ENCODE data around the gene STX18. TPM values are rescaled to one million over a fixed set of nuclear protein-coding genes. Genes with fewer than 3 reads are reported as not detected.
"Not testable (repeated sequence)": the region's sequence is repeated elsewhere in the genome, so short reads cannot be mapped to it uniquely, and the experiment has no call there.

The STX18 gene
- total and polyA plus RNA-seq, 2 experiments from 2014 or later: 15.9 to 18.1 TPM

GRCh38 chr4:4566359-4566758, 24.5 kb upstream of the STX18 start:
- H3K4me2 ChIP-seq; H3F3A ChIP-seq (replicated peaks; ENCODE audit: low read depth); H3K4me3 ChIP-seq; H3K9me2 ChIP-seq (ENCODE audit: insufficient read depth); H3K27ac ChIP-seq (ENCODE audit: low read depth); DNase-seq (ENCODE audit: low spot score); H2AFZ ChIP-seq; H3K79me2 ChIP-seq (replicated peaks; ENCODE audit: insufficient read depth); H3K4me1 Mint-ChIP-seq; H3K27me3 ChIP-seq (ENCODE audit: insufficient read depth); H3K4me3 Mint-ChIP-seq; H3K27me3 Mint-ChIP-seq (ENCODE audit: insufficient read depth, low read depth, poor library complexity); H3K27ac Mint-ChIP-seq; H3K36me3 ChIP-seq (ENCODE audit: insufficient read depth); H3K4me1 ChIP-seq (ENCODE audit: insufficient read depth): not testable (repeated sequence)
- peaks cover 21% of the 10 kb centered on the region for H4K20me1 ChIP-seq (replicated peaks; ENCODE audit: insufficient read depth)
- Mint-ChIP-seq H3K36me3 (ENCODE audit: low read depth) (peaks cover 44% of the 10 kb centered on the region), H3K9me3 (peaks cover 13% of the 10 kb centered on the region)
- TF ChIP-seq CTCF (conservative IDR thresholded peaks at IDR 0.05; ENCODE audit: low read depth in 2 of 2): peak; percentile 36 to 39
- ATAC-seq: peak; percentile 98

- H3K27me3 ChIP-seq (ENCODE audit: insufficient read depth): no peaks in the 10 kb centered on the region
- Mint-ChIP-seq H3K27ac (no peak overlapping the region), H3K36me3 (ENCODE audit: low read depth) (peaks cover 29% of the 10 kb centered on the region), H3K4me1 (no peaks in the 10 kb centered on the region), H3K4me3 (no peak overlapping the region), H3K27me3 (ENCODE audit: insufficient read depth, low read depth, poor library complexity) (peaks cover 2% of the 10 kb centered on the region), H3K9me3 (peaks cover 6% of the 10 kb centered on the region; the same call in 2 of the 3 replicates)
- H3K9me2 ChIP-seq (ENCODE audit: insufficient read depth): no peaks in the 10 kb centered on the region
- H2AFZ ChIP-seq: no peak overlapping the region
- no peak overlapping the region for H3K4me2 ChIP-seq
- DNase-seq (ENCODE audit: low spot score) (no peak), ATAC-seq (no peak)
- H4K20me1 ChIP-seq (replicated peaks; ENCODE audit: insufficient read depth): peaks cover 21% of the 10 kb centered on the region
- H3F3A ChIP-seq (replicated peaks; ENCODE audit: low read depth): no peaks in the 10 kb centered on the region
- H3K27ac ChIP-seq (ENCODE audit: low read depth): no peak overlapping the region
- TF ChIP-seq ZNF462 (CRISPR knock-in tag; IDR thresholded peaks at IDR 0.05) (no peak), JUNB (IDR thresholded peaks at IDR 0.05; ENCODE audit: unreplicated experiment) (no peak), CTCF (conservative IDR thresholded peaks at IDR 0.05; ENCODE audit: low read depth in 2 of 2) (no peak), CREB1 (CRISPR knock-in tag; IDR thresholded peaks at IDR 0.05; ENCODE audit: low read depth) (no peak), NANOG (IDR thresholded peaks at IDR 0.05; ENCODE audit: borderline replicate concordance) (no peak)
- TF ChIP-seq, protein P1, sequence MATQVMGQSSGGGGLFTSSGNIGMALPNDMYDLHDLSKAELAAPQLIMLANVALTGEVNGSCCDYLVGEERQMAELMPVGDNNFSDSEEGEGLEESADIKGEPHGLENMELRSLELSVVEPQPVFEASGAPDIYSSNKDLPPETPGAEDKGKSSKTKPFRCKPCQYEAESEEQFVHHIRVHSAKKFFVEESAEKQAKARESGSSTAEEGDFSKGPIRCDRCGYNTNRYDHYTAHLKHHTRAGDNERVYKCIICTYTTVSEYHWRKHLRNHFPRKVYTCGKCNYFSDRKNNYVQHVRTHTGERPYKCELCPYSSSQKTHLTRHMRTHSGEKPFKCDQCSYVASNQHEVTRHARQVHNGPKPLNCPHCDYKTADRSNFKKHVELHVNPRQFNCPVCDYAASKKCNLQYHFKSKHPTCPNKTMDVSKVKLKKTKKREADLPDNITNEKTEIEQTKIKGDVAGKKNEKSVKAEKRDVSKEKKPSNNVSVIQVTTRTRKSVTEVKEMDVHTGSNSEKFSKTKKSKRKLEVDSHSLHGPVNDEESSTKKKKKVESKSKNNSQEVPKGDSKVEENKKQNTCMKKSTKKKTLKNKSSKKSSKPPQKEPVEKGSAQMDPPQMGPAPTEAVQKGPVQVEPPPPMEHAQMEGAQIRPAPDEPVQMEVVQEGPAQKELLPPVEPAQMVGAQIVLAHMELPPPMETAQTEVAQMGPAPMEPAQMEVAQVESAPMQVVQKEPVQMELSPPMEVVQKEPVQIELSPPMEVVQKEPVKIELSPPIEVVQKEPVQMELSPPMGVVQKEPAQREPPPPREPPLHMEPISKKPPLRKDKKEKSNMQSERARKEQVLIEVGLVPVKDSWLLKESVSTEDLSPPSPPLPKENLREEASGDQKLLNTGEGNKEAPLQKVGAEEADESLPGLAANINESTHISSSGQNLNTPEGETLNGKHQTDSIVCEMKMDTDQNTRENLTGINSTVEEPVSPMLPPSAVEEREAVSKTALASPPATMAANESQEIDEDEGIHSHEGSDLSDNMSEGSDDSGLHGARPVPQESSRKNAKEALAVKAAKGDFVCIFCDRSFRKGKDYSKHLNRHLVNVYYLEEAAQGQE (IDR thresholded peaks at IDR 0.05; ENCODE audit: unreplicated experiment): no peak
- no peaks in the 10 kb centered on the region for H3K4me1 ChIP-seq (ENCODE audit: insufficient read depth)
- H3K4me3 ChIP-seq: no peak overlapping the region
- H3K36me3 ChIP-seq (ENCODE audit: insufficient read depth): peaks cover 4% of the 10 kb centered on the region; the same call in 1 of the 2 replicates
- no peaks in the 10 kb centered on the region for H3K79me2 ChIP-seq (replicated peaks; ENCODE audit: insufficient read depth)
Measured at GRCh38 chr4:4564522-4564921, 22.7 kb upstream of the STX18 start.
